Large intestine (tissue), 3 donors: ENCODE measurements around the gene ANKRD40CL. TPM values are rescaled to one million over a fixed set of nuclear protein-coding genes. Genes with fewer than 3 reads are reported as not detected.

ENCODE experiments used
- DNase-seq, 2 donors: peaks; one replicate each; pipeline versions ENCODE4 v3.0.0 to v3.0.0-alpha.2; 2013
- H3K27ac ChIP-seq: one replicate; pipeline ENCODE4 v1.5.1; 2013; ENCODE audit warnings: low read length
- H3K27me3 ChIP-seq: 2 replicates; pipeline ENCODE4 v1.6.1; 2013; ENCODE audit warnings: low read length; ENCODE audit not compliant: control insufficient read depth, insufficient read depth
- H3K36me3 ChIP-seq: 2 replicates; pipeline ENCODE4 v1.6.1; 2013; ENCODE audit warnings: low read length; ENCODE audit not compliant: control insufficient read depth, insufficient read depth
- H3K4me1 ChIP-seq: one replicate; pipeline ENCODE4 v1.6.1; 2013; ENCODE audit warnings: low read length; ENCODE audit not compliant: control insufficient read depth, insufficient read depth
- H3K4me3 ChIP-seq: one replicate; pipeline ENCODE4 v1.5.1; 2013; ENCODE audit warnings: low read length
- H3K9me3 ChIP-seq: one replicate; pipeline ENCODE4 v1.6.1; 2013; ENCODE audit warnings: mild to moderate bottlenecking, low read depth, low read length, moderate library complexity; ENCODE audit not compliant: control insufficient read depth
- WGBS: methylation state at CpG from one replicate; pipeline ENCODE4 v1.1.5; 2013; ENCODE audit warnings: low lambda C conversion rate; ENCODE audit not compliant: insufficient coverage; 5-methylcytosine and 5-hydroxymethylcytosine counted together
- polyA plus RNA-seq: library from polyadenylated mRNA; unstranded; fragments of 120-200 nt; gene quantifications from one replicate; pipeline ENCODE4 v1.2.1, GENCODE V29; 2013

The ANKRD40CL gene
- polyA plus RNA-seq, 1 donor = 28.4 TPM

DNA sequence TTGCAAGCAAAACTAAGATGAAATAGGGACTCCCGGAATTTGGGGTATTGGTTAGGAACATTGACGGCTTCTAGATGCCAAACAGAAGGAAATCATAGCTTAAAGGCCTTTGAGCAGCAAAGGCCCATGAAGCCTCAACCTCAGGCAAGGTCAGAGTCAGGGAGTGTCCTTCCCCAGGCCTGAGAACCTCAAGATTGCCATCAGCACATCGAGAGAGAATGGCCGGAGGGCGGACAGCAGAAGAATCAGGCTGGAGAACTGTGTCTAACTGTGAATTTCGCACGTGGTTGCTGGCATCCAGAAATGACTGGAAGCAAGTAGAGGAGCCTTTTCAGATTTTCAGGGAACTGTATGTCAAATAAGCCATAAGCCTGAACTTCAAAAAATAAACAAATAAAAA is 24.8 kb upstream of the ANKRD40CL start:
- Histone ChIP-seq H3K4me1 (no peaks in the 10 kb centered on the region), H3K4me3 (no peak overlapping the region), H3K36me3 (no peaks in the 10 kb centered on the region), H3K9me3 (no peaks in the 10 kb centered on the region), H3K27ac (no peak overlapping the region), H3K27me3 (no peaks in the 10 kb centered on the region)
- no CpG with 5 or more reads among the region's 7 CpGs for WGBS
- no peak for DNase-seq

DNA sequence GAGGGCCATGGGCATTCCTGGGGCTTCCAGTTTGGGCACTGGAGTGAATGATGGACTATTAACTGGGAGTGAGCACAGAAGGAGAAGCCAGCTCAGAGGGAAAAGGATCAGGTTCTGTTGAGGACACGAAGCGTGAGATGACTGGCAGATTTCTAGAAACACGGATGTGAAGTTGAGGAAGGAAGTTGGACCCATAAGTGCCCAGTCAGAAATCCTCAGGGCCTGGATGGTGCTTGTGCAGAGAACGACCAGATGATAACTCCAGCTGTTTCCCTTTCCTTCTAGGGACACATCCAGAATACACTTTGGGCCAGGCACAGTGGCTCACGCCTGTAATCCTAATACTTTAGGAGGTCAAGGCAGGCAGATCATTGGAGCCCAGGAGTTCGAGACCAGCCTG is 23.3 kb upstream of the ANKRD40CL start:
- H3K9me3 ChIP-seq = no peaks in the 10 kb centered on the region
- H3K27me3 ChIP-seq = no peaks in the 10 kb centered on the region
- WGBS = no CpG with 5 or more reads among the region's 6 CpGs
- H3K27ac ChIP-seq = no peak overlapping the region
- no peak overlapping the region for H3K4me3 ChIP-seq
- no peak for DNase-seq
- no peaks in the 10 kb centered on the region for H3K4me1 ChIP-seq
- no peaks in the 10 kb centered on the region for H3K36me3 ChIP-seq

DNA sequence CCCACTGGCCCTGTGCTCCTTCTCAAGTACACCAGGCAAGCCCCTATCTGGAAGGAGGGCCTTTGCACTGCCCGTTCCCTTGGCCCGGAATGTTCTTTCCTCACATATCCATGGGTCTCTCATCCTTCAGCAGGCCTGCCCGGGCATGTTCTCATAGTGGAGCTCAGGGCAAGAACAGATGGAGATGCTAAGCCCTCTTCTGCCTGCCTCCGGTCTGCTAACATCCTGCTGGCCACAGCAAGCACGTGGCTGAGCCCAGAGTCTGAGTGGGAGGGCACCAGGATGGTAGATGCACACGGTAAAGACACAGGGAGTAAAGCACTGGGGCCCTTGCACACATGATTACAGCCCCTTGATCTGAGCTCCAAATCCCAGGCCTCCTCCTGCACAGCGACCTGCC is 19.8 kb upstream of the ANKRD40CL start:
- H3K9me3 ChIP-seq = no peaks in the 10 kb centered on the region
- no CpG with 5 or more reads among the region's 7 CpGs for WGBS
- DNase-seq = no peak

DNA sequence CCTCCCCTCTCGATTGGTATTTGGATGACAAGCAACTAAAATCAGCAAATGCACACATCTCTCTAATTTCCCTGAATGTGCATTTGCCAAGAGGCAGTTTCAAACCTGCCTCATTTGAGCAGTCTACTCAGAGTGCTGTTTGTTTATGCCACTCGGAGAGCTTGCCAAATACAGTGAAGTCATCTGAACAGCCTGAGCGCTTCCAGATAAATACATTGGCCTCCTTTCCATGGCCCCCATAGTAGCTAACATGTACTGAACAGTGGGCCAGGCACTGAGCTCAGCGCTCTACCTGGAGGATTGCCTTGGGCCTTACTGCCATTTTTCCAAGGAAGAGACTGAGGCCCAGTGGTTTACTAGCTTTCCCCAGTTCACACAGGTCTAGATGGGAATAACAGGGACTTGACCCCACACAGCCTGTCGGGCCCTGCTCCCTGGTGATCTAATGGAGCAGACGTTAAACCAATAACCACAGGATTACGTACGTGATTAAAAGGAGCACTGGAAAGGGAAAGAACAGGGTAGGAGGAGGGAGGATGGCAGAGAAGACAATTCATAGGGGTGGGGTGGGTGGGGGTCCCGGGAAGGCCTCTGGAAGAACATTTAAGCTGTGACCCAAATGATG is 18.7 kb upstream of the ANKRD40CL start:
- H3K27me3 ChIP-seq = no peaks in the 10 kb centered on the region
- no peak overlapping the region for H3K27ac ChIP-seq
- peak; percentile 38 to 41 for DNase-seq
- no peaks in the 10 kb centered on the region for H3K36me3 ChIP-seq
- no CpG with 5 or more reads among the region's 9 CpGs for WGBS
- H3K4me1 ChIP-seq = no peaks in the 10 kb centered on the region
- no peak overlapping the region for H3K4me3 ChIP-seq
- peaks cover 2% of the 10 kb centered on the region for H3K9me3 ChIP-seq

More for the DNA sequence above, 19.8 kb upstream of the ANKRD40CL start:
- Histone ChIP-seq H3K27me3 (no peaks in the 10 kb centered on the region), H3K36me3 (no peaks in the 10 kb centered on the region), H3K27ac (no peak overlapping the region), H3K4me3 (no peak overlapping the region), H3K4me1 (no peaks in the 10 kb centered on the region)

DNA sequence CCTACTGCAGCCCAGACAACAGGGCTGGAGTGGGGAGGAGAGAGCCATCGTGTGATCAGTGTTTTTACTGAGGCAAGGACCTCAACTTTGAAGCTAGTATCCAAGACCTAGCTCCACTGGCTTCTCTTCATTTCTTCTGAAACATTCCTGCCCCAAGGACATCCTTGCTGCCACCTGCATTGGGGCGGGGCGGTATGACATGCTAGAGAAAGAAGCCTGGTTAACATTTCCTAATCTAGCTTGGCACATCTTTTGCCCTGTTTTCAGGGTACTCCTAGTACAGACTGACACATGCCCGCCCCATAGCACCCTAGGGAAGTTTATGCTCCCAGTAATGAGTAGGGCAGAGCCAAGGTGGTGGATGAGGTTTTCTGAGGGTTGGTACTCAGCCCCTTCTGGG is 17.8 kb upstream of the ANKRD40CL start:
- peaks cover 2% of the 10 kb centered on the region for H3K9me3 ChIP-seq
- H3K36me3 ChIP-seq = no peaks in the 10 kb centered on the region
- no peaks in the 10 kb centered on the region for H3K4me1 ChIP-seq
- H3K27me3 ChIP-seq = no peaks in the 10 kb centered on the region
- H3K27ac ChIP-seq = no peak overlapping the region
- WGBS = no CpG with 5 or more reads among the region's 4 CpGs
- no peak overlapping the region for H3K4me3 ChIP-seq
- DNase-seq = no peak

DNA sequence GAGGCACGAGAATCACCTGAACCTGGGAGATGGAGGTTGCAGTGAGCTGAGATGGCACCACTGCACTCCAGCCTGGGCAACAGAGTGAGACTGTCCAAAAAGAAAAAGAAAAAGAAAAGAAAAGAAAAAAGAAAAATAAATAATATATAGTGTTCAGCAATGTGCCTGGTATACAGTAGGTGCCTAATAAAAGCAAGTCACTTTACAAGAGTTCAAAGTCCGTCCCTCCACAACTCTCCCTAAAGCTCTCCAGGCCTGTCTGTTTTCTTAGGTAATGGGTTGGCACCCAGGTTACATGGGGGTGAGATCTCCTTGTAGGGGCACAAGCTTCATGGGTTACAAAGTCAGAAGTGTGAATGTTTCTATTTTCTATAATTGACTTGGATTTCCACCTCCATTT is 16.6 kb upstream of the ANKRD40CL start:
- Histone ChIP-seq H3K9me3 (peaks cover 2% of the 10 kb centered on the region), H3K4me1 (no peaks in the 10 kb centered on the region), H3K4me3 (no peak overlapping the region), H3K27me3 (no peaks in the 10 kb centered on the region), H3K27ac (no peak overlapping the region), H3K36me3 (no peaks in the 10 kb centered on the region)
- 100% methylated on average over 1 of the region's 2 CpGs for WGBS
- no peak for DNase-seq

DNA sequence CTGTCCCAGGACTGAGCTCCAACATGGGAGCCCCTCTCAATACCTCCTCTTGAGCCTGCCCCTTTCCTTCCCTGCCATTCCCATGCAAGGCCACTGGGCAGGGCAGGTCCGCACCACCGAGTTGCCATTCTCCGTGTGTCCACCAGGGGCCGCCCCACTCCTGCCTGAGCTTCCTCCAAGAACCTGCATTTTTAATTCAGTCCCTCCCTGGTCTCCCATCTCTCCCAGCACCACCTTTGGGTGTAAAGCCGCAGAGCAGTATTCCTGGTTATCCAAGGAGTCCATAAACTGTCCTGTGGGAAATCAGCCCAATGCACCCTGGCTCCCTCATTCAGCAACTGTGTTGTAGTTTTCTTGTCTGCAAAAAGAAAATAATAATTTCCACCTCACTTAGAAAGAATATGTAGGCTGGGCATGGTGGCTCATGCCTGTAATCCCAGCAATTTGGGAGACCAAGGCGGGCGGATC is 15.9 kb upstream of the ANKRD40CL start:
- H3K27me3 ChIP-seq = no peaks in the 10 kb centered on the region
- no peak overlapping the region for H3K27ac ChIP-seq
- no peak overlapping the region for H3K4me3 ChIP-seq
- no CpG with 5 or more reads among the region's 7 CpGs for WGBS
- peak; percentile 79 to 85 for DNase-seq
- peaks cover 2% of the 10 kb centered on the region for H3K9me3 ChIP-seq
- H3K36me3 ChIP-seq = no peaks in the 10 kb centered on the region
- H3K4me1 ChIP-seq = no peaks in the 10 kb centered on the region

DNA sequence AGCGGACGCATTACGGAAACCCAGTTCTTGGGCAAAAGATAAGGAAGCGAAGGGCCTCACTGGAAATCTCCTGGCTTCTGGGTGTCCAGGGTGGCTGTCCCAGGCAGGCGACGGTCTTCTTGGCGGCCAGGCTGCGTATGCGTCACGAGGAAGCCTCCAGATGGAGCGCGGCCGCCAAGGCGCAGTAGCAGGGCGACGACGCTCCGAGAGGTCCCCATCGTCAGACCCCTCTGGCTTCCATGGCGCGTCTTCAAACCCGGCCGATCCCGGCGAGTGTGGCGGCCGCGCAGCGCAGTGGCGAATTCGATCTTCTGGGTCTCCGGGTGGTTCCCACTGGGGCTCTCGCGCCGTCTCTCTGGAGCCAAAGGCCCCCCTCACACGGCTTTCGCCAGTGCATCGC is 13.8 kb upstream of the ANKRD40CL start:
- no CpG with 5 or more reads among the region's 38 CpGs for WGBS
- H3K4me3 ChIP-seq = no peak overlapping the region
- no peaks in the 10 kb centered on the region for H3K4me1 ChIP-seq
- H3K27ac ChIP-seq = no peak overlapping the region
- H3K27me3 ChIP-seq = no peaks in the 10 kb centered on the region
- H3K9me3 ChIP-seq = peaks cover 2% of the 10 kb centered on the region
- no peaks in the 10 kb centered on the region for H3K36me3 ChIP-seq
- DNase-seq = peak in 1 of 2 donors; percentile 21

DNA sequence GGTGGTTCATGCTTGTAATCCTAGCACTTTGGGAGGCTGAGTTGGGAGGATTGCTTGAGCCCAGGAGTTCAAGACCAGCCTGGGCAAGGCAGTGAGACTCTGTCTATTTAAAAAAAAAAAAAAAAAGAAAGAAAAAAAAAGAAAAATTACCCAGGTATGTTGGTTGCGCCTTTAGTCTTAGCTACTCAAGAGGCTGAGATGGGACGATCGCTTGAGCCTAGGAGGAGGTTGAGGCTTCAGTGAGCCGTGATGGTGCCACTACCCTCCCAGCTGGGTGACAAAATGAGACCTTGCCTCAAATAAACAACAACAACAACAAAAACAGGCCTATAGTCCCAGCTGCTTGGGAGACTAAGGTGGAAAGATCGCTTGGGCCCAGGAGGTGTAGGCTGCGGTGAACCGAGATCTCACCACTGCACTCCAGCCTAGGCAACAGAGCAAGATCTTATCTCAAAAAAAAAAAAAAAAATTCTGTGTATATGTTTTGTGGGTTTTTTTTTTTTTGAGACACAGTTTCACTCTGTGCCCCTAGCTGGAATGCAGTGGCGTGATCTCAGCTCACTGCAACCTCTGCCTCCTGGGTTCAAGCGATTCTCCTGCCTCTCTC is 12.5 kb upstream of the ANKRD40CL start:
- no peak for DNase-seq
- Histone ChIP-seq H3K4me3 (no peak overlapping the region), H3K9me3 (peaks cover 2% of the 10 kb centered on the region), H3K4me1 (no peaks in the 10 kb centered on the region), H3K27ac (no peak overlapping the region), H3K27me3 (no peaks in the 10 kb centered on the region), H3K36me3 (no peaks in the 10 kb centered on the region)
- 100% methylated on average over 1 of the region's 9 CpGs for WGBS

DNA sequence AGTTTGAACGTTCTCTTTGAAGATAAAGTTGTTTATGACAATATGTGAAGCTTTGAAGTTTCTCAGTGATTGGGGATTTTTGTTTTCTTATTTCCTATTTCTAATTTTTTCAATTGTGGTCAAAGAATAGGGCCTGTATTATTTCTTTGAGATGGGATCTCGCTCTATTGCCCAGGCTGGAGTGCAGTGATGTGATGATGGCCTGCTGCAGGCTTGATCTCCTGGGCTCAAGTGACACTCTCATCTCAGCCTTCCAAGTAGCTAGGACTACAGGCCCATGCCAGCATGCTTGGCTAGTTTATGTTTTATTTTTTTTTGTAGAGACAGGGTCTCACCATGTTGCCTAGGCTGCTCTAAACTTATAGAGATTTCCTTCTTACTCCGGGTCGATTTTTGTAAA is 11.7 kb upstream of the ANKRD40CL start:
- Histone ChIP-seq H3K36me3 (no peaks in the 10 kb centered on the region), H3K4me3 (no peak overlapping the region), H3K27me3 (no peaks in the 10 kb centered on the region), H3K9me3 (peaks cover 2% of the 10 kb centered on the region), H3K4me1 (no peaks in the 10 kb centered on the region), H3K27ac (no peak overlapping the region)
- DNase-seq = no peak
- WGBS = 50% methylated on average over 1 of the region's 4 CpGs

DNA sequence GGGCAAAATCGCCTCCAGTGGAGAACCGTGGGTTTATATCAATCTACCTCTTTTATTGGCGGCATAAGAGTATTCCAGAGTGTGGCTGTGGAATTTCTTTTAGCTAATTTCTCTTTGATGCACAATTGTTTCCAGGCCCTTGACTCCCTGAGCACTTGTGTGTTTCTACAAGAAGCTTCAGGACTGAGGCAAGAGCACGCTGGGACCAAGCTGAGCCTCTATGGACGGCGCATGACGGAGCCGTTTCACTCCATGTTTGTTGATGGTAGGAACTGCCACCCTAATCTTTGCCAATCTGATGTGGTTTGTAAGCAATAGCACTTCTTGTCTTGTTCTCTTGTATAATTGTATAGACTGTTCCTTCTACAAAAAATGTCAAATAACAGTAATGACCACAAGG is 11.2 kb upstream of the ANKRD40CL start:
- DNase-seq = no peak
- WGBS = no CpG with 5 or more reads among the region's 8 CpGs
- Histone ChIP-seq H3K9me3 (peaks cover 2% of the 10 kb centered on the region), H3K27ac (no peak overlapping the region), H3K4me1 (no peaks in the 10 kb centered on the region), H3K27me3 (no peaks in the 10 kb centered on the region), H3K4me3 (no peak overlapping the region), H3K36me3 (no peaks in the 10 kb centered on the region)
